Suprapubic skin (tissue), 4 donors: ENCODE data around the gene ARSJ.

Experiments used
- EP300 ChIP-seq: sonication (generic); formaldehyde crosslinking; IDR thresholded peaks from one replicate; pipeline ENCODE4 v1.6.1; 2017; ENCODE audit warnings: antibody characterized with exemption
- POLR2A ChIP-seq, 2 donors: fragments of 450-650 bp; IDR thresholded peaks; one replicate each; pipeline ENCODE4 v1.6.1; 2017; ENCODE audit warnings: antibody characterized with exemption in 2 of 2, mild to moderate bottlenecking in 2 of 2, moderate library complexity in 2 of 2
- POLR2AphosphoS5 ChIP-seq, 3 donors: sonication (generic); formaldehyde crosslinking; IDR thresholded peaks; one replicate each; pipeline ENCODE4 v1.6.1; 2017; ENCODE audit warnings: antibody characterized with exemption in 3 of 3
- TF ChIP-seq, protein P1 (sequence below), 2 donors: fragments of 200-600 bp in 1 of 2; fragments of 450-650 bp in 1 of 2; sonication (generic) in 1 of 2; IDR thresholded peaks; one replicate each; pipeline ENCODE4 v1.5.1; 2016 to 2019; ENCODE audit warnings: antibody characterized with exemption in 2 of 2, mild to moderate bottlenecking in 1 of 2, moderate library complexity in 1 of 2

DNA sequence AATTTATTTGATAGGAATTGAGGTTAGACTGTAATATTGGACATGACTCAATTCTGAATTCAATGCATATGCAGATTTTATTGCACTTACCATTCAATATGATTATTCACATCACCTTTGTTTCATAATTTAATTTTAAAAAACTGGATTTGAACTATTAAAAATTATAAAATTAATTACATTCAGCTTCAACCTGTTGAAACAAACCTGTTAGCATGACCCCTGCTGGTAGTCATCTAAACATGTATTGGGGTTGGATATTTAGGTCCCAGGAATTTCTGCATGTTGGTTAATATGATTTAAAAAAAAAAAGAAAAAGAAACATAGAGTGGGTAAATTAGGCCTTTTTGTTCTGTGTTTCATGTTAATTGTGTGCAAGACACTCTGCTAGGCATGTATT, 85.9 kb downstream of the ARSJ start:
- TF ChIP-seq, protein P1, sequence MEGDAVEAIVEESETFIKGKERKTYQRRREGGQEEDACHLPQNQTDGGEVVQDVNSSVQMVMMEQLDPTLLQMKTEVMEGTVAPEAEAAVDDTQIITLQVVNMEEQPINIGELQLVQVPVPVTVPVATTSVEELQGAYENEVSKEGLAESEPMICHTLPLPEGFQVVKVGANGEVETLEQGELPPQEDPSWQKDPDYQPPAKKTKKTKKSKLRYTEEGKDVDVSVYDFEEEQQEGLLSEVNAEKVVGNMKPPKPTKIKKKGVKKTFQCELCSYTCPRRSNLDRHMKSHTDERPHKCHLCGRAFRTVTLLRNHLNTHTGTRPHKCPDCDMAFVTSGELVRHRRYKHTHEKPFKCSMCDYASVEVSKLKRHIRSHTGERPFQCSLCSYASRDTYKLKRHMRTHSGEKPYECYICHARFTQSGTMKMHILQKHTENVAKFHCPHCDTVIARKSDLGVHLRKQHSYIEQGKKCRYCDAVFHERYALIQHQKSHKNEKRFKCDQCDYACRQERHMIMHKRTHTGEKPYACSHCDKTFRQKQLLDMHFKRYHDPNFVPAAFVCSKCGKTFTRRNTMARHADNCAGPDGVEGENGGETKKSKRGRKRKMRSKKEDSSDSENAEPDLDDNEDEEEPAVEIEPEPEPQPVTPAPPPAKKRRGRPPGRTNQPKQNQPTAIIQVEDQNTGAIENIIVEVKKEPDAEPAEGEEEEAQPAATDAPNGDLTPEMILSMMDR (IDR thresholded peaks at IDR 0.05), result no peak
- no peak for TF ChIP-seq POLR2A (IDR thresholded peaks at IDR 0.05)
- TF ChIP-seq EP300, result no peak
- TF ChIP-seq POLR2AphosphoS5 (IDR thresholded peaks at IDR 0.05), result no peak
